Spinal cord (tissue), 10 donors: ENCODE measurements around the gene PPP2R2C. TPM values are rescaled to one million over a fixed set of nuclear protein-coding genes. Genes with fewer than 3 reads are reported as not detected.

Experiments
- DNase-seq, 6 donors: peaks; one replicate each; pipeline versions ENCODE4 v3.0.0 to v3.0.0-alpha.2; 2013 to 2015; ENCODE audit warnings: low spot score in 6 of 6, low read depth in 4 of 6
- H3K27ac ChIP-seq: one replicate; pipeline ENCODE4 v1.5.1; 2013; ENCODE audit warnings: low read depth, low read length, control low read depth
- H3K27me3 ChIP-seq: one replicate; pipeline ENCODE4 v1.6.1; 2013; ENCODE audit warnings: low read length; ENCODE audit not compliant: control insufficient read depth, insufficient read depth
- H3K36me3 ChIP-seq: one replicate; pipeline ENCODE4 v1.6.1; 2013; ENCODE audit warnings: low read length; ENCODE audit not compliant: control insufficient read depth, insufficient read depth
- H3K4me1 ChIP-seq: one replicate; pipeline ENCODE4 v1.6.1; 2013; ENCODE audit warnings: low read length; ENCODE audit not compliant: control insufficient read depth, insufficient read depth
- H3K4me3 ChIP-seq: one replicate; pipeline ENCODE4 v1.5.1; 2013; ENCODE audit warnings: low read depth, low read length, control low read depth
- H3K9me3 ChIP-seq: one replicate; pipeline ENCODE4 v1.6.1; 2013; ENCODE audit warnings: low read length; ENCODE audit not compliant: control insufficient read depth, insufficient read depth
- WGBS: methylation state at CpG from one replicate; pipeline ENCODE4 v1.1.5; 2013; ENCODE audit warnings: missing lambda C conversion rate; ENCODE audit not compliant: insufficient coverage; 5-methylcytosine and 5-hydroxymethylcytosine counted together
- polyA plus RNA-seq, 2 donors: library from polyadenylated mRNA; unstranded; fragments of 120-200 nt; gene quantifications; one replicate each; pipeline ENCODE4 v1.2.1, GENCODE V29; 2013; ENCODE audit not compliant: insufficient read length in 2 of 2
- total RNA-seq, 2 donors: library from RNA; depleted of rRNA in 1 of 2; stranded (reverse); fragments of 120-200 nt in 1 of 2; fragments of >200 nt in 1 of 2; gene quantifications; one replicate each; pipeline versions ENCODE4 v1.2.3 to v1.2.4, GENCODE V29; 2013 to 2014
- donor health status: healthy.

The PPP2R2C gene
- total and polyA plus RNA-seq, 4 donors, result 17.2 to 114 (median 75.1) TPM

GRCh38 chr4:6332042-6332668 is 140.3 kb downstream of the PPP2R2C start:
- Histone ChIP-seq H3K36me3 (peaks cover 66% of the 10 kb centered on the region), H3K9me3 (no peaks in the 10 kb centered on the region), H3K4me3 (no peak overlapping the region), H3K27me3 (peaks cover 2% of the 10 kb centered on the region), H3K4me1 (peaks cover 6% of the 10 kb centered on the region), H3K27ac (no peak overlapping the region)
- peak in 2 of 6 donors; percentile 26 to 28 for DNase-seq
- WGBS, result 45% methylated on average over 15 of the region's 18 CpGs

GRCh38 chr4:6331468-6331867 is 140.9 kb downstream of the PPP2R2C start:
- H3K4me1 ChIP-seq, result peaks cover 12% of the 10 kb centered on the region
- no peak for DNase-seq
- H3K4me3 ChIP-seq, result no peak overlapping the region
- peaks cover 2% of the 10 kb centered on the region for H3K27me3 ChIP-seq
- WGBS, result 90% methylated on average over 4 of the region's 6 CpGs
- no peak overlapping the region for H3K27ac ChIP-seq
- H3K9me3 ChIP-seq, result no peaks in the 10 kb centered on the region
- peaks cover 72% of the 10 kb centered on the region for H3K36me3 ChIP-seq

- no peak for DNase-seq
- peaks cover 2% of the 10 kb centered on the region for H3K27me3 ChIP-seq
- H3K27ac ChIP-seq, result no peak overlapping the region
- peaks cover 12% of the 10 kb centered on the region for H3K4me1 ChIP-seq
- H3K4me3 ChIP-seq, result no peak overlapping the region
- H3K9me3 ChIP-seq, result no peaks in the 10 kb centered on the region
- H3K36me3 ChIP-seq, result peaks cover 77% of the 10 kb centered on the region
- WGBS, result 76% methylated on average over 3 of the region's 8 CpGs
These were observed 141.4 kb downstream of the PPP2R2C start for GRCh38 chr4:6331018-6331417.

GRCh38 chr4:6330384-6330767 is 142.0 kb downstream of the PPP2R2C start:
- H3K27me3 ChIP-seq, result peaks cover 2% of the 10 kb centered on the region

GRCh38 chr4:6329478-6330383 is 142.7 kb downstream of the PPP2R2C start:
- Histone ChIP-seq H3K4me1 (peaks cover 24% of the 10 kb centered on the region), H3K9me3 (no peaks in the 10 kb centered on the region), H3K27ac (no peak overlapping the region), H3K4me3 (no peak overlapping the region), H3K27me3 (peaks cover 2% of the 10 kb centered on the region), H3K36me3 (peaks cover 82% of the 10 kb centered on the region)
- 79% methylated on average over 28 of the region's 28 CpGs for WGBS
- no peak for DNase-seq

More at GRCh38 chr4:6330384-6330767, 142.0 kb downstream of the PPP2R2C start:
- WGBS, result 66% methylated on average over 6 of the region's 7 CpGs
- no peaks in the 10 kb centered on the region for H3K9me3 ChIP-seq
- H3K27ac ChIP-seq, result no peak overlapping the region
- H3K4me1 ChIP-seq, result peaks cover 17% of the 10 kb centered on the region
- no peak overlapping the region for H3K4me3 ChIP-seq
- DNase-seq, result no peak
- H3K36me3 ChIP-seq, result peaks cover 79% of the 10 kb centered on the region

GRCh38 chr4:6328526-6328925 is 143.9 kb downstream of the PPP2R2C start:
- Histone ChIP-seq H3K27me3 (peaks cover 2% of the 10 kb centered on the region), H3K27ac (no peak overlapping the region), H3K4me3 (no peak overlapping the region), H3K4me1 (peaks cover 25% of the 10 kb centered on the region), H3K9me3 (no peaks in the 10 kb centered on the region), H3K36me3 (peaks cover 89% of the 10 kb centered on the region)
- DNase-seq, result no peak
- 79% methylated on average over 7 of the region's 8 CpGs for WGBS

- DNase-seq, result peak; percentile 40 to 91 (median 54)
- 13% methylated on average over 21 of the region's 21 CpGs for WGBS
- Histone ChIP-seq H3K27ac (no peak overlapping the region), H3K36me3 (peaks cover 85% of the 10 kb centered on the region), H3K27me3 (peaks cover 2% of the 10 kb centered on the region), H3K9me3 (no peaks in the 10 kb centered on the region), H3K4me1 (peaks cover 25% of the 10 kb centered on the region), H3K4me3 (no peak overlapping the region)
These were observed 145.0 kb downstream of the PPP2R2C start for GRCh38 chr4:6327220-6327917.

- no peaks in the 10 kb centered on the region for H3K9me3 ChIP-seq
- no peak overlapping the region for H3K27ac ChIP-seq
- H3K4me1 ChIP-seq, result peaks cover 25% of the 10 kb centered on the region
- H3K36me3 ChIP-seq, result peaks cover 84% of the 10 kb centered on the region
- DNase-seq, result no peak
- H3K4me3 ChIP-seq, result no peak overlapping the region
- WGBS, result 89% methylated on average over 23 of the region's 28 CpGs
- peaks cover 2% of the 10 kb centered on the region for H3K27me3 ChIP-seq
These were observed 145.9 kb downstream of the PPP2R2C start for GRCh38 chr4:6326312-6327060.

GRCh38 chr4:6325788-6326290 is 146.6 kb downstream of the PPP2R2C start:
- DNase-seq, result no peak
- Histone ChIP-seq H3K4me1 (peaks cover 25% of the 10 kb centered on the region), H3K36me3 (peaks cover 80% of the 10 kb centered on the region), H3K9me3 (no peaks in the 10 kb centered on the region), H3K27me3 (peaks cover 2% of the 10 kb centered on the region), H3K27ac (no peak overlapping the region), H3K4me3 (no peak overlapping the region)
- WGBS, result 90% methylated on average over 7 of the region's 14 CpGs
